Right forelimb (tissue), 1 donor: ENCODE data around the gene ATXN7L1.
"Not testable (repeated sequence)": the region's sequence is repeated elsewhere in the genome, so short reads cannot be mapped to it uniquely, and the experiment has no call there.

Experiments
- DNase-seq: peaks from one replicate; pipeline ENCODE4 v3.0.0-alpha.2; 2018

ATXN7L1 gene

DNA sequence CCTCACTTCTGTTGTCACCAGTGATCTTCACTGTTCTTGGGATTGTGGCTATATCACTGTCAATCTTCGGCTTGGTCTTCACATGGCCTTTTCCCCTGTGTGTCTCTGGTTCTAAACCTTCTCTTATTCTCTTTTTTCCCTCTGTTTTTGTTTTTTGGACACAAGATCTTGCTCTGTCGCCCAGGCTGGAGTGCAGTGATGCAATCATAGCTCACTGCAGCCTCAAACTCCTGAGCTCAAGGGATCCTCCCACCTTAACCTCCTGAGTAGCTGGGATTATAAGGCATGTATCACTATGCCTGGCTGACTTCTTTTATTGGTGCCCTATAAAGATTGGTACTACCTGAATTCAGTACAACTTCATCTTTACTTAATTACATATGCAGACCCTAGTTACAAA is 151.7 kb downstream of the ATXN7L1 start:
- DNase-seq = no peak

DNA sequence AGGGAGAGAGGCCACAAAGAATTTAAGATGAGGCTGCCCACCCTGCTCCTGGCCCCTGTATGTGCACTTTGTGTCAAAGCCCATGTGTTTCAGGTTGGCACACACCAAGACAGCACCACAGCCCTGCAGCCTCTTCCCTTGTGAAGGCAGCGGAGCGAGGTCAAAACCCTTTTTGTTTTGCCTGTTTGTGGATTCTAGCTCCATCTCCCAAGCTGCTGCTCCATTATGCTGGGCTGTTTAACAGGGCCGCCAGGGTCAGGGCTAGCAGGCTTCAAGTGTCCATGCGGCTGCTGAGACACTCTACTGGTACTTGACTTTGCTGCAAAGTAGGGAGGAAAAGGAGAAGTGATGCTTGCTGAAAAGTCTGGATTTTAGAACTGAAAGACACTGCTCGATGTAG is 152.8 kb downstream of the ATXN7L1 start:
- DNase-seq = no peak

DNA sequence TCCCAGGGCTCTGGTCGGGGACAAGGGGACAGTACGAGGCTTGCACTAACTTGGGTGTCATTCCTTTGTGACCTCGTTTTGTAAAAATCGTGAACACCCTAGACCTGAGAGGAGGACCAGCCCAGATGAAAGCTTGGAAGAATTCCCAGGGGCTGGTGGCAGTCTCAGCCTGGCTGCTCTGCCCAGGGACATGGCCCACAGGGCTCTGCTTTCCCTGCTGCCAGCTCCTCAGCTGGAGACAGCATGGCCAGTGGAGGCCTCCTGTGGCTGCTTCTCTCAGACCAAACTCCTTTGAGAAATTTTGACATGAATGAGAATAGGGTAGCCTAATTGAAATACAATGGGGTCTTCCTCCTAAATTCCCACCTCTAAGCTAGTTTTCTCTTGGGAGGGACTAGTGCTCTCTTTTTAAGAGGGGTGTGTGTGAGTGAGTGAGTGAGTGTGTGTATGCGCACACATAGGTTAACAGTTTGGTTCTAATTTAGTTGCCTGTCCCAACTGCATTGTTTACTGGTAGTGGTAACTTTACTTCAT is 154.8 kb downstream of the ATXN7L1 start:
- no peak for DNase-seq

DNA sequence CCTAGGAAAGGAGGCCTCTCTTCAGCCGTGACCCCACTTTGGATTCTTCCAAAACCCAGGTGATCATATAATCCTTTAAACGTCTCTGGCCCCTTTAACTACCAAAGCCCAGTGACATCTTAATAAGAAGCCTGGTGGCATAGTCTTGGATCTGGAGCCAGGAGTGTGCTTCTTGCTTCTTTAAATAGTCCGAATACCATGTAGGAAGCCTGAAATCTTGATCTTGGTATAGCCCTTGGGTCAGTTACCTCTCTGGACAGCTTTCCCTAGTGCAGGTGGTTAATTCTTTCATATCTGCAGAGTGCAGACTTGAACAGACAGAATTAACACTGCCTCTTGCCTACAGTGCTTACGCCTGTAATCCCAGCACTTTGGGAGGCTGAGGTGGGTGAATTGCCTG is 156.5 kb downstream of the ATXN7L1 start:
- no peak for DNase-seq

DNA sequence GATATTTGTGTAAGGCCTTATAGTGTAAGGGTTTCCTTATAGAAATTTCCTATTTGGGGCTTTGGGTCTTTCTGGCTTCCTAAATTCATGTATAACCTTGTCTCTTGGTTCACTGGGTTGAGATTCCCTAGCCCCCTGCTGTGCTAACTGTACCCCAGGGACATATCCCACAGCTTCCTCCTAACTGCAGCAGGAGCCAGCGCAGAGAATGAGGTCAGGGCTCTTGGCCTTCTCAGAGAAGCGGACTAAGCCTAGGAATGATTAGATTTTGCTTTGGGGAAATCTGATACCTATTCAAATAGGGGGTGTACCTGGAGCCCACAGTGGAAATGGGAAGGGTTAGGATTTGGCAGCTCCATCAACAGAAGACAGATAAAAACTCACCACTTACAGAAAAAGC is 157.0 kb downstream of the ATXN7L1 start:
- no peak for DNase-seq

DNA sequence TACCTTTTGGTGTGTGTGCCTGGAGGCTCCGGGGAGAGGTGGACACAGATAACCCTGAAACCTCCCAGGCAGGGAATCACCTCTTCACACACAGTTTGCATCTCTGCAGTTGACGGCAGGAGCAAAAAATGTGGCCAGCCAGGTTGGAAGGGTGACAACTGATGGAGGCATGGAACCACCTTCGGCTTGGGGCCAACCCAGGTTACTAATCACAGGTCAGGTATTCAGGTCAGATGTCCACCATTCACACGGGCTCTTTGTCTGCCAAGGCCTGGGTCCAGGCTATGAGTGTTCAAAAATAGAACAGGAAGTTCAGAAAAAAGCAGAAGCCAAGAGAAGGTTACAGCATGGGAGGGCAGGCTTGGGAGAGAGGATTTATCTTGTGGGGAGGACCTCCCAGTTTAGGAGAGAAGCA is 157.9 kb downstream of the ATXN7L1 start:
- DNase-seq = no peak

DNA sequence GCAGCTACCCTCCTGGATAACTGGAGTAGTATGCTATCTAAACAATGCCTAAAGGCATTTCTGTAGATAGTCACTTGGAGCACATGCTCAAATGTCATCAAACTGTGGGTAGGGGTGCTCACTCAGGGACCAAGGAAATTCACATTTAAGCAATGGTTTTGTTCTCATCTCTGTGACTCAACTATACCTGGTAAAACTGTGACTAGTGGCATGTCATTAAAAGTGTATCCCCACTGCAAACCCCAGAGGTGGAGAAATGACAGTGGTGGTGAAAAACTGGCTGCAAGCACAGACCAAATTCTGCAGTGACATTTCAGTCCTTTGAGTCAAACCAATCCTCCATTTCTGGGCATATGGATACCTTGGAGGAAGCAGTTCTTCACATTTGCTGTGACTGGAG is 160.9 kb downstream of the ATXN7L1 start:
- no peak for DNase-seq

DNA sequence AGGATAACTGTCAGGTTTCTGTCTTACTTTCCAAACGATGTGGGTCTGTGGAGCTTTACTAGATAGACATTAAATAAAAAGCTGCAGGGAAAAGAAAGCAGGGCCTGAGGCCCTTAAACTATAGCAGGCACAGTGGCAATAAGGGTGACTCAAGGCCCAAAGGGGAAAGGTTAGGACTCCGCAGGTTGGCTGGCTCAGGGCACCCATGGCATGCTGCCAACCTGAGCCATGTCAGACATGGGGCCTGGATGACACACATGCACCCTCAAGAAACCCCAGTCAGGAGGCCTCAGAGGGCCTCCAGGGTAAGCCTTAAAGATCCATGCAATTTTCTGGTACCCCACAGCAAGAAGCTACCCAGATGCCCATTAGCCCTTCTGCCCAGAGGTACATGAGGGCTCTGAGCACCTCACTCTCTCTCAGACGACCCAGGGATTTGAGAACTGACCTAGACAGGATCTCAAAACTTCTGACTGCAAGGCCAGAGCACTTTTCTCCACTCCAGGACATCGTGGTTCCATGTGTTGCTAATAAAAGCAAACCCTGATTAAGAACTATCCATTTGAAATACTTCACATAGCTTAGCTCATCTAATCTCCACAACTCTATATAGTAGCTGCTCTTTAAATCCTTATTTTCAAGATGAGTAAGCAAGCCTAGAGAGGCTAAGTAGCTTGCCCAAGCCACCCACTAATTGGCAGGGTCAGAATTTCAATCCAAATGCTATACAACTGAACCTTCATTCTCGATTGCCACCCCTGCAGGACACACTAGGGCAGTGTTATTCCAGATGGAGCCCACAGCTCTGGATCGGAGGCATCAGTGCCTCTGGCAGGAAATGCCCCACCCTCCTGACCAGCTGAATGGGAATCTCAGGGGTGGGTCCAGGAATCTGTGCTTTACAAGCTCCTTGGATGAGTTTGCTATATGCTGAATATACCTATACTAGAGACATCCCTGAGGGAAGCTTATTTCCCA is 162.6 kb downstream of the ATXN7L1 start:
- DNase-seq = no peak

DNA sequence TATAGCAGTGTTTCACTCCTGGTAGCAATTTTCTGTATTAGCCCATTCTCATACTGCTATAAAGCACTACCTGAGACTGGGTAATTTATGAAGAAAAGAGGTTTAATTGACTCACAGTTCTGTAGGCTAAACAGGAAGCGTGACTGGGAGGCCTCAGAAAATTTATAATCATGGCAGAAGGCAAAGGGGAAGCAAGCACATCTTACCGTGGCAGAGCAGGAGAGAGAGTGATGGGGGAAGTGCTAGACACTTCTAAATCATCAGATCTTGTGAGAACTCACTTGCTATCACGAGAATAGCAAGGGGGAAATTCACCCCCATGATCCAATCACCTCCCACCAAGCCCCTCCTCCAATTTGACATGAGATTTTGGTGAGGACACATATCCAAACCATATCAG is 163.5 kb downstream of the ATXN7L1 start:
- DNase-seq = no peak

DNA sequence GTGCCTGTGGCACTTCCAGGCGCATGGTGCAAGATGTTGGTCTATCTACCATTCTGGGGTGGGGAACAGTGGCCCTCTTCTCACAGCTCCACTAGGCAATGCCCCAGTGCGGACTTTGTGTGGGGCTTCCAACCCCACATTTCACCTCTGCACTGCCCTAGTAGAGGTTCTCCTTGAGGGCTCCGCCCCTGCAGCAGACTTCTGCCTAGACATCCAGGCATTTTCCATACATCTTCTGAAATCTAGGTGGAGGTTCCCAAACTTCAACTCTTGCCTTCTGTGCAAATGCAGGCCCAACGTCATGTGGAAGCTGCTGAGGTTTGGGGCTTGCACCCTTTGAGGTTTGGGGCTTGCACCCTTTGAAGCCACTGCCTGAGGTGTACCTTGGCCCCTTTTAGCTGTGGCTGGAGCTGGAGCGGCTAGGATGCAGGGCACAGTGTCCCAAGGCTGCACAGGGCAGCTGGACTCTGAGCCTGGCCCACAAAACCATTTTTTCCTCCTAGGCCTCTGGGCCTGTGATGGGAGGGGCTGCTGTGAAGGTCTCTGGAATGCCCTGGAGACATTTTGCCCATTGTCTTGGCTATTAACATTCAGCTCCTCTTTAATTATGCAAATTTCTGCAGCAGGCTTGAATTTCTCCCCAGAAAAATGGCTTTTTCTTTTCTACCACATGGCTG is 164.5 kb downstream of the ATXN7L1 start:
- DNase-seq = no peak

DNA sequence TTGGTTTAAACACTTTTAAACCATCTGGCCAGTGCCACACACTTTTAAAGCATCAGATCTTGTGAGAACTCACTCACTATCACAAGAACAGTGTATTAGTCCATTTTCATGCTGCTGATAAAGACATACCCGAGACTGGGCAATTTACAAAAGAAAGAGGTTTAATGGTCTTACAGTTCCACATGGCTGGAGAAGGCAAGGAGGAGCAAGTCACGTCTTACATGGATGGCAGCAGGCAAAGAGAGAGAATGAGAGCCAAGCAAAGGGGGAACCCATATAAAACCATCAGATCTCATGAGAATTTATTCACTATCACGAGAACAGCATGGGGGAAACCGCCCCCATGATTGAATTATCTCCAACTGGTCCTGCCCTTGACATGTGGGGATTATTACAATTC is 165.7 kb downstream of the ATXN7L1 start:
- not testable (repeated sequence) for DNase-seq

DNA sequence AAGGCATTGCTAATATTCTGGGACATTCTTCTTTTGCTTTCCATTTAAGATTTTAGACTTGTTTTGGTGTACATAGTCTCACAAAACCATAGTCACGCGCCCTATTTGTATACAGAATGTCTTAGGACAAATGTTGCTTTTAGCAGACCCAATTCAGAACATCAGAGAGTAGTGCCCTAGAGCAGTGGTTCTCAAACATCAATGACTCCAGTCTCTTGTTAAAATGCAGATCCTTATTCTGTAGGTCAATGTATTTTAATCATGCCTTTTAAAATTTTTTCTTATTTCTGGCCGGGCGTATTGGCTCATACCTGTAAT is 167.7 kb downstream of the ATXN7L1 start:
- DNase-seq = no peak

DNA sequence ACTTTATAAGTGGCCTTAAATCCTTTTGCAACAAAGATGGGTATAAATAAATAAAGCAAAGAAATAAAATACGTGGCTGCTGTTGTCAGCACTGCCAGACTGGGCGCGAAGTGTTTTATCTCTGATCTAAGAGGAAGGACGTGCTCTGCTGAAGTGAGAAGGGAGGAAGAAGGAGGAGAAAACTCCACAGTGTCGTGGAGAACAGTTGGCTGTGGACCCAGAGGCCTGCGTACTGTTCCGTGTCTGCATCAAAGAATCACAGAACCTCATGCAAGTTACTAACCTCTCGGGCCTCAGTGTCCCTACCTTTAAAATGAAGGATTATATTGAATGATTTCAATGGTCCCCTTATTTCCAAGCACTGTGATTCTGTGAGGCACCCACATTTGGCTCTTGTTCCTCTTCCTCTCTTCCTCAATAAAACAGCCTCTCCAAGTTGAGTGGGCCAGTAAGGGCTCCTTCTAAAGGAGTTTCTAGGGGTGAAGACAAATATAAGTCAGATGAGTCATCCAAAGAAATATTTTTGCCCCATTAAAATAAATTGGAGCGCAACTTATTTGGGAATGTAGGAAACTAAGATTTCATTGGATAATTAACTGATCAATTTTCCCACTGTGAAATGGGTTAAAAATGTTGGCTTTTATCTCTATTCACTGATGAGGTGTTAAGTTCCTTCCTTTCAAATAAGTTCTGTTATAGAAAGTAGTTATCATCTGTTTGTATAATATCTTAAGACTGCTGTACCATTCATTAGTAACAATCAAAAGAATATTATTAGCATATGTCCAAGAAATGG is 168.2 kb downstream of the ATXN7L1 start:
- DNase-seq = no peak

DNA sequence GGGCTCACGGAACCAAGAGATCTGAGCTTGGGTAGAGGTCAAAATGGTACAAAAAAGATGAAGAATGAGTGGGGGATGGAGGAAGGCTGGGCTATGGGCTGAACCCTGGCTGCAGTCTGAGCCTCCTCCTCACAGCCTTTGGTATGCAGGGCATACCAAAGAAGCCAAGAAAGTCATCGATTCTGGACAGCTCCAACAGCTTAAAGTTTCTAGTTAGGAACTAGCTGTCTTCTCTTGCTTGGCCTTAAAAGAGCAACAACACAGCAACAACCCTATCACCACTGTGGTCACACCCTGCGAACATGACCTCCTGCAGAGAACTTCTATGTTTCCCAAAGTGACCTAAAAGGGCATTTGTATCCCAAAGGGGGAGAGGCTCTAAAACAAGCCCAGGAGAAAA is 169.0 kb downstream of the ATXN7L1 start:
- no peak for DNase-seq

DNA sequence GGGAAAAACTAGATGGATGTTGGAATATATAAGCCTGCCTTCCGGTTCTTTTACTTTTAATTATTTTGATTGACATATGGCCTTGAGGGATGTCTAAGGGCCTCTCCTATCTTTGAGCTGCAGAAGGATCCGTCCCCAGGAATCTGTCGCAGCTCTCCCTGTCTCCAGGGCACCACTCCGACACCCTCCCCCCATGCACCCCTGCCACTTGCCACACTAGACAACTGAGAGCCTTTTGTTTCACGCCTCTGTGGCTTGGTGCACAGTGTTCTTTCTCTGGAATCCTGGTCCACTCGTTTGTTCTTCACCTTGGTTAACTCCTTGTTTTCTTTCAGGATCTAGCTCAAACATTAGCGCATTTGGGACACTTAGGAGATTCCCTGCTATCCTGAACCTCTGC is 171.0 kb downstream of the ATXN7L1 start:
- DNase-seq = no peak

DNA sequence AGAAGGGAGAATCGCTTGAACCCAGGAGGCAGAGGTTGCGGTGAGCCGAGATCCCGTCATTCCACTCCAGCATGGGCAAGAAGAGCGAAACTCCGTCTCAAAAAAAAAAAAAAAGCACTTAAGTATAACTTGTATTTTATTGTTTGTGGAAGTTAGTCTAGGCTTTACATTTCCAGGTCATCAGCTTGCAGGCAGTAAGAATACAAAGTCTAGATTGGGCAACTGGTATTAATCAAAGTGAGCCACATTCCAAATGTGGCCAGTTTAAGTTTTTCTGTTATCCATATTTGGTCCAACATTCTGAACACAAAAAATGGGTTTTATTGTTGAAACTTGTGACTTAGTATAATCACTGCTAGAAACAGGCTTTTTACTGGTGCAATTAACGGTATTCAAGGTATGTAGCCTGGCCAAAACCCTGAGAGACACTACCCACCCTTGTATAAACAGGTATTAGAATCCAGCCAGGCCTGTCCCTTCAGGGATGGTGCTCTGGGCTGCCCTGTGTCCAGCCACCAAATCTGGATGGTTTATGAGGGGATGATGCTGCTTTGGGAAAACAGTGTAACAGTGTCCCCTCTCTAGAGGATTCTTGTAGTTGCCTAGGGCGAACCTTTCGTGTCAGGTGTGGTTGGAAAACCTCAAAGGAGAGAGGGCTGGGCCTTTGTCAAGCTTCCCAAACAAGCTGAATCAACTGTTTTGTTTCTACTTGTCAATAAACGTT is 173.0 kb downstream of the ATXN7L1 start:
- DNase-seq = no peak

DNA sequence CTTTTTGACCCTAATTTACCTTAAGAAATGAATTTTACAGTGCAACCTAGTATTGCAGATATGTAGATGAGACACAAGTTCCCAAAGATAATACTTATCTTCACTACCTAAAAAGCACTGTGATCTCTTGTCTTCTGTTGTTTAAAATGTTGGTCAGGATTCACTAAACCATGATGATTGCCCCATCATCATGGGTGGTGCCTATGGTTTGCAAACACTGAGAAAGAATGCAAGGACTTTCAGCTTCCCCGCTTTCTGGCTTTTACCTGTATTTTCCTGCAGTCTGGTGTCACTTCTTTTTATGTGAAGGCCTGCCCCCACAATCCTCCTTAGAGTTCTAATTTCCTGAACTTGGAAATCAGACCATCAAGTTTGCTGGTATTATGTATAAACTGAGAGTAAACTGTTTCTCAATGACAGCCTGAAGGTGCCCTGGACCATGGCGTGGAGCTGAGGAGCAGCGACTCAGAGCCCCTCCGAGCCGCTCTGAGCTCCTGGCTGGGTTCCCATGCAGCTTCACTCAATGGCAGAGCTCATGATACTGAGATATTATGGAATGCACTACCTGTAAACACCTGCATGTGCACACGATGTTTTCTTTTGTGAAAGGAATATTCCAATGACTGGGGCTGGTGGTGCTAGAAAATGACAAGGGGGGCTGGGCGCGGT is 176.7 kb downstream of the ATXN7L1 start:
- no peak for DNase-seq

DNA sequence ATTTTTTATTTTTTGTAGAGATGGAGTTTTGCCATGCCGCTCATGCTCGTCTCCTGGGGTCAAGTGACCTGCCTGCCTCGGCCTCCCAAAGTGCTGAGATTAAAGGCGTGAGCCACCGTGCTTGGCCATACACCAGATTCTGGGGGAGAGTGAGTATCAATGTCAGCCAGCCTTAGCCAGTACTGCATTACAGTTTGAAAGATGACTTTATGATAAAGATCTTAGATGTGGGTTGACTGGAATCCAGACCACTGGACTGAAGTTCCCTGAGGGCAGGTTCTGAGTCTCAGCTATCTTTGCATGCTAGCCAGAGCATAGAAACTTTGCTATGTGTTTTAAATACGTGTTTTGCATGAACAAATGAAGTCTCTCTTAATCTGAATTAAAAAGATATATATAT is 177.9 kb downstream of the ATXN7L1 start:
- no peak for DNase-seq

DNA sequence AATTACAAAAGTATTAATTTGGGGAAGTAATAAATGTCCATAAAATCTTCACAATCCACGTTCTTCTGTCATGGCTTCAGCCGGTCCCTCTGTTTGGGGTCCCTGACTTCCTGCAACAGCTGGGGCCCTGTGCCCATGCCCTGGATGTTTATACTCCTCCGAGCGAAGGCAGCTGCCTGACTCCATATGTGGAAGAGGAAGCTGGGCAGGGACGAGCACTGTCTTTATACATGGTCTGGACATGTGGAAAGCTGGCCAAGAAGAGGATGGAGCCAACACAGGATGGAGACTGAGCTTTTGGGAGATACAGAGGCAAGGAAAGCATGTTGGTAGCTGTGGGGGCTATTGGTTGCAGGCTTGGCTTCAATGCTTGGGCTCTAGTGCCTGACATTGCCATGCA is 178.6 kb downstream of the ATXN7L1 start:
- DNase-seq = no peak

DNA sequence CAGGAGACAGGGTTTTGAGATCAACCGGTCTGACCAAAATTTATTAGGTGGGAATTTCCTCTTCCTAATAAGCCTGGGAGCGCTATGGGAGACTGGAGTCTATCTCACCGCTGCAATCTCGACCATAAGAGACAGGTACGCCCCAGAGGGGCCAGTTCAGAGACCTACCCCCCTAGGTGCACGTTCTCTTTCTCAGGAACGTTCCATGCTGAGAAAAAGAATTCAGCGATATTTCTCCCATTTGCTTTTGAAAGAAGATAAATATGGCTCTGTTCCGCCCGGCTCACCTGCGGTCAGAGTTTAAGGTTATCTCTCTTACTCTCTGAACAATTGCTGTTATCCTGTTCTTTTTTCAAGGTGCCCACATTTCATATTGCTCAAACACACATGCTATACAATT is 179.2 kb downstream of the ATXN7L1 start:
- DNase-seq = not testable (repeated sequence)

DNA sequence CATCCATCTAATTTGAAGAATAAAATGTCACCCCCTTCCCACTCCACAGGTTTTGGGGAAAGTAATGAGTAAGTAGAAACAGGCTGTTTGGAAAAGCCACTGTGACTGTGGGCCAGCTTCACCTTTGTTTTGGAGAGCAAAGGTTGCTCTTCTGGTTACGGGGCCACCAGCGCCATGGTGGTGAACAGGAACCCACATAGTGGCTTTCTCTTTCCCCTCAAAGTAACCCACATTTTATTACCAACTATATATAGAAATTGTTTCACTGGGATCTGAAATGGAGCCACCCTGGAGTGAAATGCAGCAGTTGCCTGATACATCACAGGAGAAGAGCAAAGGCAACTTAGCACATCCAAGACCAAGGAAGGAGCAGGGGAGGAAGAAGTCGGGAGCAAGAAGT is 182.8 kb downstream of the ATXN7L1 start:
- DNase-seq = no peak
